ENCODE measurements around the gene DPM2.

The DPM2 gene

GRCh38 chr9:127895811-127896210, 41.8 kb downstream of the DPM2 start:
- H3K4me3 ChIP-seq (ENCODE audit: low read depth, low read length): no peak overlapping the region

GRCh38 chr9:127893392-127893791, 44.3 kb downstream of the DPM2 start:
- no peak for TF ChIP-seq CTCF (IDR thresholded peaks at IDR 0.05; ENCODE audit: borderline replicate concordance, insufficient read depth, low read depth, low read length)
- no peak overlapping the region for H3K4me3 ChIP-seq (ENCODE audit: low read depth, low read length)

More at GRCh38 chr9:127895811-127896210, 41.8 kb downstream of the DPM2 start:
- no peak for TF ChIP-seq CTCF (IDR thresholded peaks at IDR 0.05; ENCODE audit: borderline replicate concordance, insufficient read depth, low read depth, low read length)

- H3K4me3 ChIP-seq (ENCODE audit: low read depth, low read length): no peak overlapping the region
- no peak for TF ChIP-seq CTCF (IDR thresholded peaks at IDR 0.05; ENCODE audit: borderline replicate concordance, insufficient read depth, low read depth, low read length)
Measured at GRCh38 chr9:127892831-127893230, 44.8 kb downstream of the DPM2 start.

- no peak for TF ChIP-seq CTCF (IDR thresholded peaks at IDR 0.05; ENCODE audit: borderline replicate concordance, insufficient read depth, low read depth, low read length)
- H3K4me3 ChIP-seq (ENCODE audit: low read depth, low read length): no peak overlapping the region
Measured at GRCh38 chr9:127890053-127890452, 47.6 kb downstream of the DPM2 start.

- H3K4me3 ChIP-seq (ENCODE audit: low read depth, low read length): no peak overlapping the region
- TF ChIP-seq CTCF (IDR thresholded peaks at IDR 0.05; ENCODE audit: borderline replicate concordance, insufficient read depth, low read depth, low read length): peak; percentile 28; the same call in 1 of the 2 replicates
Measured at GRCh38 chr9:127887792-127888191, 49.9 kb downstream of the DPM2 start.

GRCh38 chr9:127886401-127886972, 51.2 kb downstream of the DPM2 start:
- no peak for TF ChIP-seq CTCF (IDR thresholded peaks at IDR 0.05; ENCODE audit: borderline replicate concordance, insufficient read depth, low read depth, low read length)
- no peak overlapping the region for H3K4me3 ChIP-seq (ENCODE audit: low read depth, low read length)

- no peak for TF ChIP-seq CTCF (IDR thresholded peaks at IDR 0.05; ENCODE audit: borderline replicate concordance, insufficient read depth, low read depth, low read length)
- no peak overlapping the region for H3K4me3 ChIP-seq (ENCODE audit: low read depth, low read length)
Measured at GRCh38 chr9:127885508-127886281, 52.0 kb downstream of the DPM2 start.
